Activated naive CD8-positive, alpha-beta T cell treated with anti-CD3 and anti-CD28 coated beads, Interleukin-2, amount 10 ng/mL, durations not matched to agents 7 days and 5 days (primary cell): ENCODE data around the gene RTN4RL2. TPM values are rescaled to one million over a fixed set of nuclear protein-coding genes. Genes with fewer than 3 reads are reported as not detected.

Experiments
- ATAC-seq: fragments of 150-1000 bp; cut with Tn5 transposase; one replicate; pipeline ENCODE4 v1.10.0; 2021; ENCODE audit warnings: low read depth, moderate library complexity
- POLR2A ChIA-PET: fragments of 350-600 bp; sonication (Branson Sonifier 250); formaldehyde crosslinking; loops from one replicate; lab custom pipeline; 2021; ENCODE audit warnings: antibody characterized with exemption; lab: Charles Lee
- DNase-seq: peaks from one replicate; pipeline ENCODE4 v3.0.0; 2021
- H3K27ac Mint-ChIP-seq: one replicate; pipeline ENCODE4 v1.8.0; 2022; ENCODE audit warnings: mild to moderate bottlenecking, mixed read lengths
- H3K27me3 Mint-ChIP-seq: one replicate; pipeline ENCODE4 v1.8.0; 2022; ENCODE audit warnings: mild to moderate bottlenecking, moderate library complexity, mixed read lengths
- H3K36me3 Mint-ChIP-seq: one replicate; pipeline ENCODE4 v1.8.0; 2021; ENCODE audit warnings: mild to moderate bottlenecking, mixed read lengths
- H3K4me1 Mint-ChIP-seq: one replicate; pipeline ENCODE4 v1.8.0; 2021; ENCODE audit warnings: mixed read lengths
- H3K4me3 Mint-ChIP-seq: one replicate; pipeline ENCODE4 v1.8.0; 2022; ENCODE audit warnings: mild to moderate bottlenecking, moderate library complexity, mixed read lengths
- H3K9me3 Mint-ChIP-seq: one replicate; pipeline ENCODE4 v1.8.0; 2021; ENCODE audit warnings: mixed read lengths
- total RNA-seq, 2 experiments: library from RNA; stranded (reverse); gene quantifications; one replicate each; pipeline ENCODE4 v1.2.3, GENCODE V29; 2021

Gene RTN4RL2
- total RNA-seq, 2 experiments from 2014 or later, result 0.96 to 1.6 TPM

DNA sequence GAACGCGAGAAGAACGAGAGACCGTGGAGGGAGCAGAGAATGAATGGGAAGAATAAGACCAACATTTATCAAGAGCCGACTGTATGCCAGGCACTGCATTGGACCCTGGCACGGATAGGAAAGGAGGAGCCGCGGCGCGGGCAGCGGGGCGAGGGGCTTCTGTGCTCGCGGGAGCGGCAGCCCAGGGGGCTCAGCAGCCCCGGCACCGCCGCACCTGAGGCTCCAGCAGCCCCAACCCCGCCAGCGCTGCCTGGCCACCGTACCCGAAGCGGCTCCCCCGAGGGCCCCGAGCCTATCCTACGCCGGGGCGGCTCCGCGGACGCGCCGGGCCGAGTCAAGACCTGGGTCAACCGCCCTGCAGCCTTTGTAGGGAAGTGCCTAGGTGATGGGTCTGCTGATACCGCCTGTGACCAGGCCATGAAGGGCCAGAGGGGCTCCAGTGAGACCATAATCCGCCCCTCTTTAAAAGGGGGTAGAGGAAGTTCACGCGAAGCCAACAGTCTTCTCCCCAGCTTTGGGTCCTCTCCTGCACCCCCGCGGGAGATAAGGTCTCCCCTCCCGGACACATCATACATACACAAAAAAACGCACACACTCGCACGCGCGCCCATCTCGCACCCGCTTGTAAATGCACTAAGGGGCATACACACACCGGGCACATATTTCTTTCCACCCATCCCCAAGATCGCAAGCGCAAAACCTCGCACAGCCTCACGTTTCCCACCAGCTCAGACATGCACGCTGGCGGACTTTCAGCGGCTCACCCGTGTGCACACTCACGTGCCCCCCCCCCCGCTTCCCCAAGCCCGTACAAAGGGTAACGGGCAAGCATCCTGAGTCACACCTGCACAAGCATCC lies 935 bp upstream of the RTN4RL2 start:
- Mint-ChIP-seq H3K36me3 (no peaks in the 10 kb centered on the region), H3K9me3 (no peaks in the 10 kb centered on the region), H3K4me1 (peaks cover 27% of the 10 kb centered on the region), H3K27me3 (peaks cover 47% of the 10 kb centered on the region), H3K4me3 (peak overlapping the region; percentile 95), H3K27ac (peak overlapping the region; percentile 78)
- POLR2A ChIA-PET, result interaction anchor here (0.6 to 2.0 kb wide), 5 partner anchors 19 to 124 kb away, joined by 3 to 8 read pairs (median 3); partner anchors contain the start of gene SSRP1
- no peak for ATAC-seq
- peak; percentile 56 for DNase-seq

DNA sequence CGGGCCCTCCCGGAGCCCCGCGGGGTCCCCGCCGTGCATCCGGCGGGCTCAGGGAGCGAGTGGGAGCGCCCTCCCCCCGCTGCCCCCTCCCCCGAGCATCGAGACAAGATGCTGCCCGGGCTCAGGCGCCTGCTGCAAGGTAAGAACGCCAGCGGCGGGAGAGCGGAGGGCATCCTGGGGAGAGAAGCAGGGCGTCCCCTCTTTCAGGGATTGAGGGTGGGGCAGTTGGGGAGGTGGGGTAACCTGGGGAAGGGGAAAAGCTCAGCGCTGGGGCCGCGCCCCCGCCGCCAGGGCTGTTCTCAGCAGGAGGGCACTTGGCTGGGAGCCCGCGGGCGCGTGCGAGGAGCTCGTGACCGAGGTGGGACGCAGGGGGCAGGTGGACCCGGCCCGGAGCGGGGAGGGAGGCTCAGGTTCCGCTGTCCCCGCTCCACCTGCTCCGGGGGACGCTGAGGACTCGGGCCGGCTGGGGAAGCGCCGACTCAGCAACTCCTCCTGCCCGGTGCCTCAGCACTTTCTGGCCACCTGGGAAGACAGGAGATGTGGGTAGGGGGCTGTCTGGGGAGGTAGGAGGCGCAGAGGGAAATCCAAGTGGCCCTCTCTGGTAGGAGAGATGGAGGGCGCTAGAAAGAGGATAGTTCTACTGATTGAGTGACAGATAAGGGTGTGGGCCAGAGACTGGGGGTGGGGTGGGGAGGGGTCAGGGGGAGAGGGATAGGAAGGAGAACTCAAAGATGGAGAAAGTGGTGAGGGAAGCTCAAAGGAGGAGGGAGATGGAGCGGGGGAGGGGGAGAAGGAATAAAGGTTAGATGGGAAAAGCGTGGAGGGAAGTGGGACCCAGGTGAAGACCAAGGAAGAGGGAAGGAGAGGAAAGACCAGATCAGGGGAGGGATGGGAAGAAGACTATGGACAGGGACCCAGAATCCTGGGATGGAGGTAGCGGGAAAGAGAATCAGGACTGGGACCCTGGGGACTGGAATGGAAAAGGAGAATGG lies 726 bp downstream of the RTN4RL2 start:
- peaks cover 27% of the 10 kb centered on the region for H3K4me1 Mint-ChIP-seq
- H3K9me3 Mint-ChIP-seq, result no peaks in the 10 kb centered on the region
- POLR2A ChIA-PET, result interaction anchor here (1.1 kb wide), 1 partner anchor 126 kb away, joined by 3 read pairs; the partner anchor contains the start of gene SSRP1
- no peak overlapping the region for H3K27ac Mint-ChIP-seq
- no peaks in the 10 kb centered on the region for H3K36me3 Mint-ChIP-seq
- H3K27me3 Mint-ChIP-seq, result peaks cover 46% of the 10 kb centered on the region
- no peak for DNase-seq
- ATAC-seq, result peak; percentile 19
- H3K4me3 Mint-ChIP-seq, result peak overlapping the region; percentile 44

DNA sequence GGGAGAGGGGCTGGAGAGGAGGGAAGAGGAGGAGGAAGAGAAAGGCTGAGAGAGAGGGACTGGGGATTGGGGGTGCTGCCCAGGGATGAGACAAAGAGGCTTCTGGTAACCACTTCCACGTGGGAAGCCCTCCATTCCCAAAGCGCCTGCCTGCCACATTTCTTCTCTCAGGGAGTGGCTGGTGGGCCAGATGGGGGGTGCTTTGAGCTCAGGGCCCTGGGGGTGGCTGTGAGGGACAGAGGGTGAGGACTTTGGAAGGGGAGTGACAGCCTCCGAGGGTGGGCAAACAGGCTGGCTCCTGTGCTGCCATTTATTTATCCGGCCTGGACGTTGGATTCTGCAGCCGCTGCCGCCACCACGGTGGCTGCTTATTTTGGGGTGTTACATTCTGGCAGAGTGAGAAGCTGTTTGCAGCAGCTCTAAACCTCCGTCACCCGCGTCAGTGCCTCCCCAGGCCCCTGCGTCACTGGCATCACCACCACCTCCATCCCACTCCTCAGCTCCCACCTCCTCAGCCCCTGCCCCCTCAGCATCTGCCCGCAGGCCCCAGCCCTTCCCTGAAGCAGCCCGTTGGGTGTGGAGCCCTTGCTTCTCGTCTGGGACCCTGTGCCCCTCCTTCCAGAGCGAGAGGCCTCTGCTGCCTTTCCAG lies 1.6 kb downstream of the RTN4RL2 start:
- no peak overlapping the region for H3K4me3 Mint-ChIP-seq
- no peaks in the 10 kb centered on the region for H3K9me3 Mint-ChIP-seq
- POLR2A ChIA-PET, result no interaction called here
- peaks cover 45% of the 10 kb centered on the region for H3K27me3 Mint-ChIP-seq
- DNase-seq, result no peak
- H3K27ac Mint-ChIP-seq, result no peak overlapping the region
- no peaks in the 10 kb centered on the region for H3K36me3 Mint-ChIP-seq
- no peak for ATAC-seq
- H3K4me1 Mint-ChIP-seq, result peaks cover 27% of the 10 kb centered on the region

DNA sequence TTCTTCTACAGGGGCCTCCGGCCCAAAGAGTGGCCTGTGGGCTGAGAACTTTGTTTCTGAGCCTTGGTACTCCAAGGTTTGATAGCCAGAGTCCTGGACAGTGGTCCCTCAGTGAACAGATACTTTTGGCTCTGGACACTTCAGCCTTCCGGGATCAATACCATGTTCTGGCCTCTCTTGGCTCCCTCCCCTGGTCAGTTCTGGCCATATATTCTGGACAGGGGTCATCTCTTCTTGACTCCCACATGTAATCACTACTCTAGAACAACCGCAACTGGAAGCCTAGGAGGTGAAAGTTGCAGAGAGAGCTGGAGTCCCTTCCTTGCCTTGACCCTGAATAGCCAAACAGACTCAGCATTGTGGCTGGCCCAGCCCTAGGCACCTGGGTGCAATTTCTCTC lies 2.3 kb downstream of the RTN4RL2 start:
- H3K27me3 Mint-ChIP-seq, result peaks cover 40% of the 10 kb centered on the region
- POLR2A ChIA-PET, result interaction anchor here (1.5 kb wide), 1 partner anchor 11 kb away, joined by 6 read pairs; no protein-coding TSS in a partner anchor
- ATAC-seq (no peak), DNase-seq (no peak)
- H3K4me3 Mint-ChIP-seq, result no peak overlapping the region
- H3K4me1 Mint-ChIP-seq, result peaks cover 22% of the 10 kb centered on the region
- no peaks in the 10 kb centered on the region for H3K9me3 Mint-ChIP-seq
- H3K36me3 Mint-ChIP-seq, result no peaks in the 10 kb centered on the region
- no peak overlapping the region for H3K27ac Mint-ChIP-seq

DNA sequence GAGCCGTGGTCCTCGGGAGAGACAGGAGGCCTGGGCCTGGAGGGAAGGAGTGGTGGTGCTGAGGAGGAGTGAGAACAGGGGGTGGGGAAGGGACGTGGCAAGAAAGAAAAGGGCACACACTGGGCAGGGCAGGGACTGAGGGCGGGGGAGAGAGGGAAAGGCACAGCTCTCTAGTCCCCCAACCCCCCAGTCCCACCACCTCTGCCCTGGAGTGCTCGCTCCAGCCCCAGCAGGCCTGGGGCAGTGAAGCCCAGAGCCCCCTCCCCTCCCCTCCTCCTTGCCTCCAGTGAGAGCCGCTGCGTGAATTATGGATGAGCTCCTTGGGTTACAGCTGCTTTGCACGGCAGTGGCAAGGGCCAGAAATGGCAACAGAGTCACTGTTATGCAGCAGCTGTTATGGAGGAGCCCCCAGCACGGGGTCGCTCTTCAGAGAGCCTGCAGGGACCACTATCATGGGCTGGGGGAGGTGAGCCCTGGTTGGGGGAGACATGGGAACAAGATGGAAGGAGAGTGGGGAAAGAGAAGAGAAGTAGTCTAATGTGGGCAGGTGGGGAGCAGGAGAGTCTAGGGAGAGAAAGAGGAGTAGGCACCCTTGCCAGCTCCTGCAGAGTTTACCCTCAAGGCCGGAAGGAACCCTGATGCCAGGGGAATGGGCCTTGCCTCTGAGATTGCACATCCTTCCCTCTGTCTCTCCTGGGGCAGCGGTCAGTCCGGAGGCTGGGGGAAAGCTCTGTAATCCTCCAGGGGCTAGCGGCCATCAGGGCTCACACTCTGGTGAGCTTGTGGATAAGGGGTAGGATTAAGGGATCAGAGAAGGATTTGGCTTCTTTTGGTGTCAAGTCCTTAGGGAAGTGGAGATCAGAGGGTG lies 3.6 kb downstream of the RTN4RL2 start:
- POLR2A ChIA-PET, result interaction anchor here (1.5 kb wide), 1 partner anchor 9 kb away, joined by 6 read pairs; no protein-coding TSS in a partner anchor
- no peak overlapping the region for H3K27ac Mint-ChIP-seq
- no peak for ATAC-seq

GRCh38 chr11:57464539-57465181 lies 4.3 kb downstream of the RTN4RL2 start:
- Mint-ChIP-seq H3K27ac (no peak overlapping the region), H3K4me1 (peaks cover 12% of the 10 kb centered on the region), H3K36me3 (no peaks in the 10 kb centered on the region), H3K9me3 (no peaks in the 10 kb centered on the region), H3K4me3 (no peak overlapping the region), H3K27me3 (peaks cover 27% of the 10 kb centered on the region)
- POLR2A ChIA-PET, result no interaction called here
- DNase-seq, result no peak
- no peak for ATAC-seq

More for the DNA sequence above, 3.6 kb downstream of the RTN4RL2 start:
- Mint-ChIP-seq H3K36me3 (no peaks in the 10 kb centered on the region), H3K4me3 (no peak overlapping the region), H3K9me3 (no peaks in the 10 kb centered on the region), H3K4me1 (peaks cover 16% of the 10 kb centered on the region), H3K27me3 (peaks cover 32% of the 10 kb centered on the region)
- no peak for DNase-seq

GRCh38 chr11:57466680-57467079 lies 6.4 kb downstream of the RTN4RL2 start:
- POLR2A ChIA-PET, result no interaction called here
- no peak for DNase-seq
- Mint-ChIP-seq H3K27ac (no peak overlapping the region), H3K4me3 (no peak overlapping the region), H3K36me3 (no peaks in the 10 kb centered on the region), H3K9me3 (no peaks in the 10 kb centered on the region), H3K4me1 (peaks cover 7% of the 10 kb centered on the region), H3K27me3 (peaks cover 14% of the 10 kb centered on the region)
- ATAC-seq, result no peak

DNA sequence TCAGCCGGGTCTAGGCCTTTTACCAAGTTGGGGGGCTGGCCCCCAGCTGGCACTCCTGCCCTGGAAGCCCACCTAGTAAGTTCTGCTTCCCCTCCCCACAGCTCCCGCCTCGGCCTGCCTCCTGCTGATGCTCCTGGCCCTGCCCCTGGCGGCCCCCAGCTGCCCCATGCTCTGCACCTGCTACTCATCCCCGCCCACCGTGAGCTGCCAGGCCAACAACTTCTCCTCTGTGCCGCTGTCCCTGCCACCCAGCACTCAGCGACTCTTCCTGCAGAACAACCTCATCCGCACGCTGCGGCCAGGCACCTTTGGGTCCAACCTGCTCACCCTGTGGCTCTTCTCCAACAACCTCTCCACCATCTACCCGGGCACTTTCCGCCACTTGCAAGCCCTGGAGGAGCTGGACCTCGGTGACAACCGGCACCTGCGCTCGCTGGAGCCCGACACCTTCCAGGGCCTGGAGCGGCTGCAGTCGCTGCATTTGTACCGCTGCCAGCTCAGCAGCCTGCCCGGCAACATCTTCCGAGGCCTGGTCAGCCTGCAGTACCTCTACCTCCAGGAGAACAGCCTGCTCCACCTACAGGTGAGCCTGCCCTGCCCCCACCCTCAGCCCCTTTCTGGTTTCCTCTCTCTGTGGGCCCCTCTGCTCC lies 7.3 kb downstream of the RTN4RL2 start:
- DNase-seq (no peak), ATAC-seq (no peak)
- peak overlapping the region; percentile 18 for H3K27ac Mint-ChIP-seq
- H3K4me1 Mint-ChIP-seq, result peaks cover 6% of the 10 kb centered on the region
- H3K9me3 Mint-ChIP-seq, result no peaks in the 10 kb centered on the region
- POLR2A ChIA-PET, result no interaction called here
- no peaks in the 10 kb centered on the region for H3K36me3 Mint-ChIP-seq
- no peak overlapping the region for H3K4me3 Mint-ChIP-seq
- H3K27me3 Mint-ChIP-seq, result peaks cover 4% of the 10 kb centered on the region

DNA sequence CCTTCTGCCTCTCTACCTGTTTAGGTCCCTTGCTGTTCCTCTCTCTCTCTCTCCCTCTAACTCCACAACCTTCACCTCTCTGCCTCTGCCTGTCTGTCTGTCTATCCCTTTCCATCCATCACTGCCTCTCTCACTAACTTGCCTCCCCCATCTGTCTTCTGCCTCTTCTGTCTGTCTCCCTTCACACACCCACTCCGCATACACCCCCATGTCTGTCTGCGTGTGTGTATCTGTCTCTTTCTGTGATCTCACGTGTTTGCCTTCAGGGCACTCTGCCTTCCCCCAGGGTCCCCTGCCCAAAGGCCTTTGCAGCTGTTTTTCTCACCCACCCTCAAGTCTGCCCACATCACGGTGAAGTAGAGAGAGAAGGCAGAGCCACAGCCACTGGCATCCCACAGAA lies 7.9 kb downstream of the RTN4RL2 start:
- H3K27me3 Mint-ChIP-seq, result peaks cover 3% of the 10 kb centered on the region
- no peak for DNase-seq
- no peaks in the 10 kb centered on the region for H3K36me3 Mint-ChIP-seq
- POLR2A ChIA-PET, result no interaction called here
- no peaks in the 10 kb centered on the region for H3K9me3 Mint-ChIP-seq
- ATAC-seq, result no peak
- H3K4me3 Mint-ChIP-seq, result no peak overlapping the region
- peak overlapping the region; percentile 18 for H3K27ac Mint-ChIP-seq
- H3K4me1 Mint-ChIP-seq, result peaks cover 3% of the 10 kb centered on the region

DNA sequence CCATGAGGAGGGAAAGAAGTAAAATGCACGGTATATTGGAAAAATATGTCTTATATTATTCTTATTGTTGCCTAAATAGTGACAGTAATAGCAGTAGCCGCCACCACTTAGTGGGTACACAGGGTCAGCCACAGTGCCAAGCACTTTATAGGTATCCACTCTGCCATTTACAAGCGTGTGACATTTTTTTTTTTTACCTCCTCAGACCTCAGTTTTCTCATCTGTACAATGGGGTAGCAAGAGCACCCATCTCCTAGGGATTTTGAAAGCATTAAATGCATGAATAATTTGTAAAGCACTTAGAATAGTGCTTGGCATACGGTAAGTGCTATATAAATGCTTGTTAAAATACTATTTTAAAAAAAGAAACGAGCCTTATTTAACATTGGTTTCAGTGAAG lies 8.9 kb downstream of the RTN4RL2 start:
- POLR2A ChIA-PET, result no interaction called here
- H3K4me3 Mint-ChIP-seq, result no peak overlapping the region
- H3K27me3 Mint-ChIP-seq, result peaks cover 3% of the 10 kb centered on the region
- H3K36me3 Mint-ChIP-seq, result no peaks in the 10 kb centered on the region
- no peak overlapping the region for H3K27ac Mint-ChIP-seq
- no peaks in the 10 kb centered on the region for H3K9me3 Mint-ChIP-seq
- no peak for DNase-seq
- ATAC-seq, result no peak
- H3K4me1 Mint-ChIP-seq, result peaks cover 11% of the 10 kb centered on the region

GRCh38 chr11:57471496-57471895 lies 11.2 kb downstream of the RTN4RL2 start:
- Mint-ChIP-seq H3K4me1 (peaks cover 26% of the 10 kb centered on the region), H3K27me3 (peaks cover 3% of the 10 kb centered on the region), H3K27ac (no peak overlapping the region), H3K36me3 (no peaks in the 10 kb centered on the region), H3K4me3 (no peak overlapping the region), H3K9me3 (no peaks in the 10 kb centered on the region)
- DNase-seq (no peak), ATAC-seq (no peak)
- POLR2A ChIA-PET, result no interaction called here
